KMS-11 (cell line): Measurements from ENCODE around the gene DTD2.

Experiments
- H2AFZ ChIP-seq: fragments of 200-600 bp; sonication (generic); 2 replicates; pipeline ENCODE4 v1.6.1; 2016; ENCODE audit warnings: antibody characterized with exemption, mixed run types, low read depth
- H3K27ac ChIP-seq: fragments of 200-600 bp; sonication (generic); 2 replicates; pipeline ENCODE4 v1.6.1; 2016; ENCODE audit warnings: mild to moderate bottlenecking, mixed run types
- H3K27me3 ChIP-seq: fragments of 200-600 bp; sonication (generic); 2 replicates; pipeline ENCODE4 v1.6.1; 2017; ENCODE audit warnings: mild to moderate bottlenecking, low read depth, mixed run types, moderate library complexity; ENCODE audit not compliant: insufficient read depth
- H3K36me3 ChIP-seq: fragments of 200-600 bp; sonication (generic); 2 replicates; pipeline ENCODE4 v1.6.1; 2017; ENCODE audit warnings: mild to moderate bottlenecking, mixed run types; ENCODE audit not compliant: insufficient read depth
- H3K4me1 ChIP-seq: fragments of 200-600 bp; sonication (generic); 2 replicates; pipeline ENCODE4 v1.6.1; 2016; ENCODE audit warnings: mild to moderate bottlenecking, low read depth, mixed run types; ENCODE audit not compliant: poor library complexity, severe bottlenecking
- H3K4me2 ChIP-seq: fragments of 200-600 bp; sonication (generic); 2 replicates; pipeline ENCODE4 v1.7.0; 2016; ENCODE audit warnings: mild to moderate bottlenecking, mixed run types
- H3K4me3 ChIP-seq: fragments of 200-600 bp; sonication (generic); IDR thresholded peaks from 2 replicates; pipeline ENCODE4 v1.6.1; 2017; ENCODE audit warnings: low read depth, low read length, mixed read lengths; ENCODE audit not compliant: insufficient read depth
- H3K79me2 ChIP-seq: fragments of 200-600 bp; sonication (generic); 2 replicates; pipeline ENCODE4 v1.6.1; 2016; ENCODE audit warnings: low read depth, mixed run types; ENCODE audit not compliant: insufficient read depth
- H3K9ac ChIP-seq: fragments of 200-600 bp; sonication (generic); 2 replicates; pipeline ENCODE4 v1.6.1; 2016; ENCODE audit warnings: mild to moderate bottlenecking, mixed run types
- H4K20me1 ChIP-seq: fragments of 200-600 bp; sonication (generic); 2 replicates; pipeline ENCODE4 v1.6.1; 2016; ENCODE audit warnings: mild to moderate bottlenecking, mixed run types; ENCODE audit not compliant: insufficient read depth
- TF ChIP-seq, protein P1 (sequence below): fragments of 200-600 bp; sonication (generic); conservative IDR thresholded peaks from 2 replicates; pipeline ENCODE4 v1.6.1; 2017; ENCODE audit warnings: low read depth, mild to moderate bottlenecking, antibody characterized with exemption, low read length, moderate library complexity, mixed read lengths

DTD2 gene

GRCh38 chr14:31449136-31449535 is 8.2 kb downstream of the DTD2 start:
- Histone ChIP-seq H3K79me2 (no peaks in the 10 kb centered on the region), H3K4me2 (no peak overlapping the region), H2AFZ (no peak overlapping the region), H3K4me1 (no peaks in the 10 kb centered on the region), H3K36me3 (no peaks in the 10 kb centered on the region), H4K20me1 (no peaks in the 10 kb centered on the region), H3K9ac (no peak overlapping the region), H3K27me3 (no peaks in the 10 kb centered on the region), H3K4me3 (no peak overlapping the region), H3K27ac (no peak overlapping the region)
- TF ChIP-seq, protein P1, sequence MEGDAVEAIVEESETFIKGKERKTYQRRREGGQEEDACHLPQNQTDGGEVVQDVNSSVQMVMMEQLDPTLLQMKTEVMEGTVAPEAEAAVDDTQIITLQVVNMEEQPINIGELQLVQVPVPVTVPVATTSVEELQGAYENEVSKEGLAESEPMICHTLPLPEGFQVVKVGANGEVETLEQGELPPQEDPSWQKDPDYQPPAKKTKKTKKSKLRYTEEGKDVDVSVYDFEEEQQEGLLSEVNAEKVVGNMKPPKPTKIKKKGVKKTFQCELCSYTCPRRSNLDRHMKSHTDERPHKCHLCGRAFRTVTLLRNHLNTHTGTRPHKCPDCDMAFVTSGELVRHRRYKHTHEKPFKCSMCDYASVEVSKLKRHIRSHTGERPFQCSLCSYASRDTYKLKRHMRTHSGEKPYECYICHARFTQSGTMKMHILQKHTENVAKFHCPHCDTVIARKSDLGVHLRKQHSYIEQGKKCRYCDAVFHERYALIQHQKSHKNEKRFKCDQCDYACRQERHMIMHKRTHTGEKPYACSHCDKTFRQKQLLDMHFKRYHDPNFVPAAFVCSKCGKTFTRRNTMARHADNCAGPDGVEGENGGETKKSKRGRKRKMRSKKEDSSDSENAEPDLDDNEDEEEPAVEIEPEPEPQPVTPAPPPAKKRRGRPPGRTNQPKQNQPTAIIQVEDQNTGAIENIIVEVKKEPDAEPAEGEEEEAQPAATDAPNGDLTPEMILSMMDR: no peak

DNA sequence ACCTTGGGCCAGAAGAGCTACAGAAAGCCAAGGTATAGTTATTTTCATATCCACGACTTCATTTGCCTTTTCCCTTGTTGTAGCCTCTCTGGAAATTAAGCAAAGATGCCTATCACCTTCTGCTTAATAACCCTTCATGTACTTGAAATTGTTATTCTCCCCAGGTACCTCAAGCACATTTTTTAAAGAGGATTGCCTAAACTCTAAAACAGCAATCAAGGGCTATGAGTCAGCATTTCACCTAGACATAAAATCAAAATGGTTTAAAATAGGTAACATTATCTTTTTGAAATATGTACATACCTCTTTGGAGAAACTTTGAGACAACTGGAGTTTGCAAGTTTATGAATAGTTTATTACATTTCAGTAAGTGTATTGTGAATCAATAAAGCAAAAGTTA is 11.6 kb downstream of the DTD2 start:
- Histone ChIP-seq H3K4me3 (no peak overlapping the region), H2AFZ (no peak overlapping the region), H3K27ac (no peak overlapping the region), H3K36me3 (no peaks in the 10 kb centered on the region), H3K27me3 (no peaks in the 10 kb centered on the region), H4K20me1 (no peaks in the 10 kb centered on the region), H3K79me2 (no peaks in the 10 kb centered on the region), H3K9ac (no peak overlapping the region), H3K4me2 (no peak overlapping the region), H3K4me1 (no peaks in the 10 kb centered on the region)
- TF ChIP-seq, protein P1: no peak

- Histone ChIP-seq H2AFZ (no peak overlapping the region), H4K20me1 (no peaks in the 10 kb centered on the region), H3K9ac (no peak overlapping the region), H3K79me2 (no peaks in the 10 kb centered on the region), H3K4me1 (no peaks in the 10 kb centered on the region), H3K27ac (no peak overlapping the region), H3K4me3 (no peak overlapping the region), H3K27me3 (no peaks in the 10 kb centered on the region), H3K36me3 (no peaks in the 10 kb centered on the region), H3K4me2 (no peak overlapping the region)
- TF ChIP-seq, protein P1: no peak
These were observed 15.0 kb downstream of the DTD2 start for GRCh38 chr14:31442284-31442683.

GRCh38 chr14:31441273-31442111 is 15.8 kb downstream of the DTD2 start:
- no peaks in the 10 kb centered on the region for H3K79me2 ChIP-seq
- H3K4me1 ChIP-seq: no peaks in the 10 kb centered on the region
- no peak overlapping the region for H3K4me3 ChIP-seq
- no peaks in the 10 kb centered on the region for H3K36me3 ChIP-seq
- TF ChIP-seq, protein P1: no peak
- no peak overlapping the region for H2AFZ ChIP-seq
- H3K9ac ChIP-seq: no peak overlapping the region
- no peak overlapping the region for H3K27ac ChIP-seq
- no peaks in the 10 kb centered on the region for H4K20me1 ChIP-seq
- H3K27me3 ChIP-seq: no peaks in the 10 kb centered on the region
- H3K4me2 ChIP-seq: no peak overlapping the region
